ENCODE results near the gene RANBP10. TPM values are rescaled to one million over a fixed set of nuclear protein-coding genes. Genes with fewer than 3 reads are reported as not detected.

Gene RANBP10
- total RNA-seq, 6 experiments from 2014 or later: 15.1 to 38.4 (median 22.7) TPM

- intact Hi-C loops (cut with DNase I): no loop called here
- H3K4me3 ChIP-seq: peak within 1 kb of the TSS; percentile 85 to 100 (median 96)
- 0% methylated on average over 13 of the region's 62 CpGs for WGBS (ENCODE audit: insufficient coverage, low coverage, low lambda C conversion rate, missing lambda C conversion rate)
- H3K4me1 ChIP-seq: peaks cover 0 to 40% (median 12%) of the 10 kb centered on the region in 4 donors
- H3K27me3 ChIP-seq: no peaks in the 10 kb centered on the region
- H3K27ac ChIP-seq: peak within 1 kb of the TSS; percentile 89 to 92 (median 90)
- H3K36me3 ChIP-seq: no peaks in the 10 kb centered on the region
- ATAC-seq (peak; percentile 49 to 62 (median 54)), DNase-seq (peak in 2 of 3 donors; percentile 60 to 76)
- no peaks in the 10 kb centered on the region for H3K9me3 ChIP-seq
- TF ChIP-seq CTCF (IDR thresholded peaks at IDR 0.05): peak in 1 of 4 donors; percentile 14
- TF ChIP-seq POLR2A (IDR thresholded peaks at IDR 0.05): no peak
Observed at GRCh38 chr16:67847064-67847861, 40.9 kb upstream of the RANBP10 start, which contains the start of gene CENPT. TSS of gene CENPT (minus strand) at chr16:67847693. CDS start at chr16:67833859, 13,834 bp downstream.

GRCh38 chr16:67846320-67847063, 40.1 kb upstream of the RANBP10 start, which contains the start of gene NUTF2:
TSS of gene NUTF2 (plus strand) at chr16:67846933. CDS start at chr16:67865131, 18,198 bp downstream.
- intact Hi-C loops (cut with DNase I): no loop called here
- peak; percentile 96 to 97 (median 97) for DNase-seq
- no peaks in the 10 kb centered on the region for H3K27me3 ChIP-seq
- H3K4me3 ChIP-seq: peak within 1 kb of the TSS; percentile 85 to 100 (median 96)
- WGBS (ENCODE audit: insufficient coverage, low coverage, low lambda C conversion rate, missing lambda C conversion rate): 0% methylated on average over 1 of the region's 57 CpGs
- H3K4me1 ChIP-seq: peaks cover 0 to 41% (median 12%) of the 10 kb centered on the region in 4 donors
- peak within 1 kb of the TSS; percentile 89 to 92 (median 90) for H3K27ac ChIP-seq
- peak; percentile 81 to 89 (median 84) for ATAC-seq
- no peaks in the 10 kb centered on the region for H3K9me3 ChIP-seq
- TF ChIP-seq POLR2A (IDR thresholded peaks at IDR 0.05) (peak; percentile 65), CTCF (IDR thresholded peaks at IDR 0.05) (peak in 1 of 4 donors; percentile 8)
- no peaks in the 10 kb centered on the region for H3K36me3 ChIP-seq

- Histone ChIP-seq H3K9me3 (no peaks in the 10 kb centered on the region), H3K4me3 (peak overlapping the region; percentile 85 to 100 (median 96)), H3K27me3 (no peaks in the 10 kb centered on the region), H3K36me3 (no peaks in the 10 kb centered on the region), H3K27ac (peak overlapping the region; percentile 89 to 92 (median 90)), H3K4me1 (peaks cover 0 to 44% (median 12%) of the 10 kb centered on the region in 4 donors)
- DNase-seq: no peak
- intact Hi-C loops (cut with DNase I): no loop called here
- 6% methylated on average over 2 of the region's 2 CpGs for WGBS (ENCODE audit: insufficient coverage, low coverage, low lambda C conversion rate, missing lambda C conversion rate)
- TF ChIP-seq POLR2A (IDR thresholded peaks at IDR 0.05) (no peak), CTCF (IDR thresholded peaks at IDR 0.05) (no peak)
- ATAC-seq: no peak
Observed at GRCh38 chr16:67846063-67846319, 39.6 kb upstream of the RANBP10 start.

- ATAC-seq (no peak), DNase-seq (no peak)
- Histone ChIP-seq H3K4me3 (peak overlapping the region in 2 of 3 donors; percentile 85 to 100), H3K36me3 (no peaks in the 10 kb centered on the region), H3K27ac (peak overlapping the region; percentile 89 to 92 (median 90)), H3K4me1 (peaks cover 0 to 44% (median 12%) of the 10 kb centered on the region in 4 donors), H3K27me3 (no peaks in the 10 kb centered on the region), H3K9me3 (no peaks in the 10 kb centered on the region)
- WGBS (ENCODE audit: insufficient coverage, low coverage, low lambda C conversion rate, missing lambda C conversion rate): 65% methylated on average over 3 of the region's 5 CpGs
- no peak for TF ChIP-seq POLR2A (IDR thresholded peaks at IDR 0.05)
- TF ChIP-seq CTCF (IDR thresholded peaks at IDR 0.05): no peak
- intact Hi-C loops (cut with DNase I): no loop called here
Observed at GRCh38 chr16:67845291-67846062, 39.1 kb upstream of the RANBP10 start.

Data from right lobe of liver (tissue), 6 donors.